GM23248 (cell line): ENCODE results near the gene PHLDA3.

ENCODE experiments used
- EZH2 ChIP-seq: fragments of 200-600 bp; sonication (generic); IDR thresholded peaks from 2 replicates; pipeline ENCODE4 v1.6.1; 2018; ENCODE audit warnings: antibody characterized with exemption, mild to moderate bottlenecking; ENCODE audit not compliant: insufficient read depth, poor library complexity, severe bottlenecking
- EZH2phosphoT487 ChIP-seq: fragments of 200-600 bp; sonication (generic); IDR thresholded peaks from 2 replicates; pipeline ENCODE4 v1.6.1; 2018; ENCODE audit warnings: antibody characterized with exemption, moderate library complexity, mild to moderate bottlenecking, low read depth; ENCODE audit not compliant: insufficient read depth

GRCh38 chr1:201493757-201494617 lies 25.0 kb upstream of the PHLDA3 start:
- TF ChIP-seq EZH2 (no peak), EZH2phosphoT487 (no peak)
